Endothelial cell of umbilical vein (primary cell): ENCODE results near the gene TEX48. TPM values are rescaled to one million over a fixed set of nuclear protein-coding genes. Genes with fewer than 3 reads are reported as not detected.

ENCODE experiments used
- BruUV-seq: library from RNA; stranded (reverse); fragments of 400-500 nt; replicated peaks from 2 replicates; lab custom pipeline; 2021; lab: Mats Ljungman, UMichigan
- CTCF ChIA-PET: fragments of 300-600, 350-600 bp; sonication (Branson Sonifier 250); formaldehyde crosslinking; loops from one replicate; lab custom pipeline; 2021; ENCODE audit warnings: antibody characterized with exemption, inconsistent platforms; lab: Charles Lee
- POLR2A ChIA-PET: fragments of 300-600, 350-600 bp; sonication (Branson Sonifier 250); formaldehyde crosslinking; loops from one replicate; lab custom pipeline; 2021; ENCODE audit warnings: antibody characterized with exemption, inconsistent platforms; lab: Charles Lee
- DNase-seq: peaks from one replicate; pipeline ENCODE4 v3.0.0-alpha.2; 2011; ENCODE audit warnings: low read depth, low spot score
- FAIRE-seq: peaks from 2 replicates; lab custom pipeline; 2011; peaks lifted over from hg19 to GRCh38; lab: Jason Lieb, UNC
- H2AFZ ChIP-seq: 2 replicates; pipeline ENCODE4 v1.6.0; 2012; ENCODE audit warnings: low read depth, low read length, control low read depth, inconsistent platforms
- H3K27ac ChIP-seq: 2 replicates; pipeline ENCODE4 v1.5.1; 2011; ENCODE audit warnings: low read depth, mild to moderate bottlenecking, control low read depth, low read length, moderate library complexity; ENCODE audit not compliant: insufficient read depth
- H3K27me3 ChIP-seq, 2 experiments: 2 replicates each; pipeline versions ENCODE4 v1.6.0 to v1.6.1; 2011; ENCODE audit warnings: low read length in 2 of 2, mixed read lengths in 1 of 2; ENCODE audit not compliant: control insufficient read depth in 2 of 2, insufficient read depth in 2 of 2
- H3K36me3 ChIP-seq, 2 experiments: 2 replicates in 1 of 2; 3 replicates in 1 of 2; pipeline ENCODE4 v1.5.1; 2011; ENCODE audit warnings: low read length in 2 of 2, mild to moderate bottlenecking in 1 of 2, moderate library complexity in 1 of 2; ENCODE audit not compliant: control insufficient read depth in 2 of 2, insufficient read depth in 2 of 2; ENCODE audit errors: extremely low read depth in 1 of 2
- H3K4me1 ChIP-seq: 3 replicates; pipeline ENCODE4 v1.5.1; 2011; ENCODE audit warnings: mild to moderate bottlenecking, low read length; ENCODE audit not compliant: control insufficient read depth, insufficient read depth; ENCODE audit errors: extremely low read depth
- H3K4me2 ChIP-seq: 2 replicates; pipeline ENCODE4 v1.6.1; 2011; ENCODE audit warnings: low read length, control low read depth, mixed read lengths; ENCODE audit not compliant: insufficient read depth
- H3K4me3 ChIP-seq, 3 experiments: fragments of 200-600 bp in 1 of 3; sonication (generic), shearing (Covaris generic) in 1 of 3; replicated peaks in 1 of 3; 2 replicates each; pipeline ENCODE4 v1.5.1; 2011 to 2016; ENCODE audit warnings: control low read depth in 3 of 3, low read length in 3 of 3, mild to moderate bottlenecking in 2 of 3, inconsistent platforms in 1 of 3, low read depth in 1 of 3, moderate library complexity in 1 of 3; ENCODE audit not compliant: insufficient read depth in 1 of 3
- H3K79me2 ChIP-seq: 2 replicates; pipeline ENCODE4 v1.6.0; 2012; ENCODE audit warnings: low read length, inconsistent platforms; ENCODE audit not compliant: control insufficient read depth, insufficient read depth
- H3K9ac ChIP-seq: replicated peaks from 2 replicates; pipeline ENCODE3; 2011; ENCODE audit warnings: low read length, control low read depth; ENCODE audit not compliant: insufficient read depth; ENCODE audit errors: extremely low read depth
- H3K9me1 ChIP-seq: replicated peaks from 3 replicates; pipeline ENCODE4 v1.6.0; 2011; ENCODE audit warnings: mild to moderate bottlenecking, low read length; ENCODE audit not compliant: control insufficient read depth, insufficient read depth; ENCODE audit errors: extremely low read depth
- H3K9me3 ChIP-seq: replicated peaks from 2 replicates; pipeline ENCODE4 v1.5.1; 2012; ENCODE audit warnings: low read length, inconsistent platforms; ENCODE audit not compliant: control insufficient read depth, insufficient read depth
- H4K20me1 ChIP-seq: replicated peaks from 2 replicates; pipeline ENCODE3; 2011; ENCODE audit warnings: mild to moderate bottlenecking, low read length; ENCODE audit not compliant: control insufficient read depth, insufficient read depth; ENCODE audit errors: extremely low read depth
- EZH2 ChIP-seq: IDR thresholded peaks from 2 replicates; pipeline ENCODE4 v1.6.1; 2012; ENCODE audit warnings: borderline replicate concordance, low read depth, mild to moderate bottlenecking, moderate library complexity, low read length, inconsistent platforms; ENCODE audit not compliant: severe bottlenecking
- FOS ChIP-seq: IDR thresholded peaks from 2 replicates; pipeline ENCODE4 v1.6.1; 2011; ENCODE audit warnings: mild to moderate bottlenecking, low read length, moderate library complexity, borderline replicate concordance; ENCODE audit not compliant: insufficient read depth
- GATA2 ChIP-seq: IDR thresholded peaks from 2 replicates; pipeline ENCODE4 v1.7.0; 2011; ENCODE audit warnings: low read depth, mild to moderate bottlenecking, moderate library complexity, mixed read lengths, low read length; ENCODE audit not compliant: insufficient read length, insufficient read depth
- JUN ChIP-seq: IDR thresholded peaks from 2 replicates; pipeline ENCODE4 v1.6.1; 2011; ENCODE audit warnings: borderline replicate concordance, low read depth; ENCODE audit not compliant: insufficient read length, insufficient read depth
- MAX ChIP-seq: IDR thresholded peaks from 2 replicates; pipeline ENCODE4 v1.6.1; 2011; ENCODE audit not compliant: insufficient read depth, insufficient read length
- MYC ChIP-seq: IDR thresholded peaks from one replicate; pipeline ENCODE4 v1.6.1; 2011; ENCODE audit warnings: mild to moderate bottlenecking, low read depth, low read length
- POLR2A ChIP-seq: IDR thresholded peaks from 2 replicates; pipeline ENCODE4 v1.6.1; 2012; ENCODE audit warnings: low read depth, mild to moderate bottlenecking, control low read depth, low read length
- POLR2AphosphoS5 ChIP-seq: IDR thresholded peaks from 2 replicates; pipeline ENCODE4 v1.6.1; 2012; ENCODE audit warnings: low read depth, mild to moderate bottlenecking, control low read depth, low read length, moderate library complexity; ENCODE audit not compliant: insufficient read depth
- dilution Hi-C: fragments of 300-500 bp; cut with MboI; formaldehyde crosslinking; loops from one replicate; pipeline ENCODE4 v1.15.0; 2019; ENCODE audit warnings: low sequenced_read_pairs; ENCODE audit not compliant: extremely low pct_ligation_motif_present
- intact Hi-C: fragments of 100-400 bp; cut with micrococcal nuclease; formaldehyde crosslinking; loops from one replicate; pipeline ENCODE4 v1.10.0; 2022
- polyA plus RNA-seq, 4 experiments: library from polyadenylated mRNA; depleted of rRNA in 3 of 4; stranded (reverse) in 3 of 4; unstranded in 1 of 4; fragments of >200 nt; gene quantifications; 2 replicates each; pipeline versions ENCODE4 v1.2.1 to v1.2.3, GENCODE V29; 2011 to 2012; ENCODE audit warnings: missing spikeins in 1 of 4
- total RNA-seq: library from RNA; stranded (reverse); gene quantifications from 2 replicates; pipeline ENCODE4 v1.2.3, GENCODE V29; 2021
- TF ChIP-seq, protein P1 (sequence below), 2 donors: IDR thresholded peaks; 1 replicate in 1 of 2; 2 replicates in 1 of 2; pipeline ENCODE4 v1.5.1; 2011; ENCODE audit warnings: low read length in 2 of 2, mild to moderate bottlenecking in 2 of 2, moderate library complexity in 2 of 2, control low read depth in 1 of 2, inconsistent platforms in 1 of 2, low read depth in 1 of 2; ENCODE audit not compliant: insufficient read depth in 1 of 2; ENCODE audit errors: extremely low read depth in 1 of 2

The TEX48 gene
- total and polyA plus RNA-seq, 2 donors (not counting 3 experiments of a cell fraction or from before 2014, with no cell fraction given), result not detected

DNA sequence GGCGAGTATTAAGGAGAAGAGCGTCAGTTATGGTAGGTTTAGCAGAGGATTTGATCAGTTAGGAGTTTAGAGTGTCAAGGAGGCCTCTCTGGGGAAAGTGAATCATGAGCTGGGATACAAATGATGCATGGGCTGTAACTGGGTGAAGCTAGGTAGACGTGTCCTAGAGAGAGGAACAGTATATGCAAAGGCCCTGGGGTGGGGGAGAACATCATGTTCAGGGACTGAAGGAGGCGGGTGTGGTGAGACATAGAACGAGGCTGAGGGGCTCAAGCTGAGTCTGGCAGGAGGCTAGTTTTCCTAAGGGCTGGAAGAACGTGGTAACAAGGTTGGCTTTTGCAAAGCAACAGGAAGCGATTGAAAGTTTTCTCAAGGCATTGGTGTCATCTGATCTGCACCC, 60.4 kb downstream of the TEX48 start:
- Histone ChIP-seq H2AFZ (no peak overlapping the region), H3K9ac (no peak overlapping the region), H3K9me1 (no peaks in the 10 kb centered on the region), H3K4me1 (peaks cover 16% of the 10 kb centered on the region), H3K27me3 (no peaks in the 10 kb centered on the region), H3K36me3 (peaks cover 0 to 2% of the 10 kb centered on the region in 2 experiments), H4K20me1 (no peaks in the 10 kb centered on the region), H3K4me3 (no peak overlapping the region), H3K79me2 (no peaks in the 10 kb centered on the region), H3K27ac (no peak overlapping the region), H3K4me2 (no peak overlapping the region), H3K9me3 (no peaks in the 10 kb centered on the region)
- FAIRE-seq, result no peak
- ChIA-PET CTCF (interaction anchor here (0.8 to 2.1 kb wide), 3 partner anchors 10 to 32 kb away, joined by 5 to 9 read pairs (median 8); no protein-coding TSS in a partner anchor), POLR2A (no interaction called here)
- dilution Hi-C loops, result no loop called here
- no TSS peak for BruUV-seq
- intact Hi-C loops, result no loop called here
- DNase-seq, result no peak
- TF ChIP-seq, protein P1, sequence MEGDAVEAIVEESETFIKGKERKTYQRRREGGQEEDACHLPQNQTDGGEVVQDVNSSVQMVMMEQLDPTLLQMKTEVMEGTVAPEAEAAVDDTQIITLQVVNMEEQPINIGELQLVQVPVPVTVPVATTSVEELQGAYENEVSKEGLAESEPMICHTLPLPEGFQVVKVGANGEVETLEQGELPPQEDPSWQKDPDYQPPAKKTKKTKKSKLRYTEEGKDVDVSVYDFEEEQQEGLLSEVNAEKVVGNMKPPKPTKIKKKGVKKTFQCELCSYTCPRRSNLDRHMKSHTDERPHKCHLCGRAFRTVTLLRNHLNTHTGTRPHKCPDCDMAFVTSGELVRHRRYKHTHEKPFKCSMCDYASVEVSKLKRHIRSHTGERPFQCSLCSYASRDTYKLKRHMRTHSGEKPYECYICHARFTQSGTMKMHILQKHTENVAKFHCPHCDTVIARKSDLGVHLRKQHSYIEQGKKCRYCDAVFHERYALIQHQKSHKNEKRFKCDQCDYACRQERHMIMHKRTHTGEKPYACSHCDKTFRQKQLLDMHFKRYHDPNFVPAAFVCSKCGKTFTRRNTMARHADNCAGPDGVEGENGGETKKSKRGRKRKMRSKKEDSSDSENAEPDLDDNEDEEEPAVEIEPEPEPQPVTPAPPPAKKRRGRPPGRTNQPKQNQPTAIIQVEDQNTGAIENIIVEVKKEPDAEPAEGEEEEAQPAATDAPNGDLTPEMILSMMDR (IDR thresholded peaks at IDR 0.05; ENCODE audit: extremely low read depth in 1 of 2, insufficient read depth in 1 of 2, low read depth in 1 of 2, low read length in 2 of 2), result no peak
- no peak for TF ChIP-seq POLR2AphosphoS5
- no peak for TF ChIP-seq MAX
- TF ChIP-seq FOS, result no peak
- no peak for TF ChIP-seq EZH2
- no peak for TF ChIP-seq GATA2
- no peak for TF ChIP-seq JUN
- no peak for TF ChIP-seq POLR2A
- no peak for TF ChIP-seq MYC
